ENCODE measurements around the gene MCM3AP. TPM values are rescaled to one million over a fixed set of nuclear protein-coding genes. Genes with fewer than 3 reads are reported as not detected.

The MCM3AP gene
- total and polyA plus RNA-seq, 2 experiments from 2014 or later = 35.4 to 64.8 TPM

- no peak for DNase-seq (ENCODE audit: low spot score)
- Histone ChIP-seq H3K9me2 (replicated peaks; ENCODE audit: insufficient read depth) (no peaks in the 10 kb centered on the region), H3K79me2 (peaks cover 2% of the 10 kb centered on the region), H3K27me3 (no peaks in the 10 kb centered on the region), H3K4me2 (no peak overlapping the region), H3K36me3 (replicated peaks; ENCODE audit: insufficient read depth, low read depth) (no peaks in the 10 kb centered on the region), H3K4me3 (no peak overlapping the region), H3K4me1 (ENCODE audit: insufficient read depth) (no peaks in the 10 kb centered on the region), H4K20me1 (ENCODE audit: insufficient read depth, poor library complexity, severe bottlenecking) (no peaks in the 10 kb centered on the region), H2AFZ (no peak overlapping the region), H3K9me3 (ENCODE audit: low read depth) (no peaks in the 10 kb centered on the region), H3K27ac (no peak overlapping the region)
- TF ChIP-seq EZH2phosphoT487 (IDR thresholded peaks at IDR 0.05; ENCODE audit: low read depth, severe bottlenecking, unreplicated experiment) (no peak), CTCF (IDR thresholded peaks at IDR 0.05; ENCODE audit: poor library complexity) (no peak), EZH2 (IDR thresholded peaks at IDR 0.05; ENCODE audit: borderline replicate concordance) (no peak)
- WGBS (ENCODE audit: low lambda C conversion rate, missing lambda C conversion rate) = 98% methylated on average over 16 of the region's 16 CpGs
Observed at GRCh38 chr21:46205766-46206162, 79.6 kb downstream of the MCM3AP start.

GRCh38 chr21:46205166-46205565, 80.2 kb downstream of the MCM3AP start:
- Histone ChIP-seq H4K20me1 (ENCODE audit: insufficient read depth, poor library complexity, severe bottlenecking) (no peaks in the 10 kb centered on the region), H3K9me3 (ENCODE audit: low read depth) (no peaks in the 10 kb centered on the region), H3K27me3 (no peaks in the 10 kb centered on the region), H3K36me3 (replicated peaks; ENCODE audit: insufficient read depth, low read depth) (no peaks in the 10 kb centered on the region), H3K27ac (no peak overlapping the region), H2AFZ (no peak overlapping the region), H3K9me2 (replicated peaks; ENCODE audit: insufficient read depth) (no peaks in the 10 kb centered on the region), H3K4me2 (no peak overlapping the region), H3K4me1 (ENCODE audit: insufficient read depth) (no peaks in the 10 kb centered on the region), H3K4me3 (no peak overlapping the region), H3K79me2 (peaks cover 2% of the 10 kb centered on the region)
- DNase-seq (ENCODE audit: low spot score) = no peak
- WGBS (ENCODE audit: low lambda C conversion rate, missing lambda C conversion rate) = 95% methylated on average over 18 of the region's 18 CpGs
- TF ChIP-seq CTCF (IDR thresholded peaks at IDR 0.05; ENCODE audit: poor library complexity) = no peak
- TF ChIP-seq EZH2phosphoT487 (IDR thresholded peaks at IDR 0.05; ENCODE audit: low read depth, severe bottlenecking, unreplicated experiment) = no peak
- no peak for TF ChIP-seq EZH2 (IDR thresholded peaks at IDR 0.05; ENCODE audit: borderline replicate concordance)

DNA sequence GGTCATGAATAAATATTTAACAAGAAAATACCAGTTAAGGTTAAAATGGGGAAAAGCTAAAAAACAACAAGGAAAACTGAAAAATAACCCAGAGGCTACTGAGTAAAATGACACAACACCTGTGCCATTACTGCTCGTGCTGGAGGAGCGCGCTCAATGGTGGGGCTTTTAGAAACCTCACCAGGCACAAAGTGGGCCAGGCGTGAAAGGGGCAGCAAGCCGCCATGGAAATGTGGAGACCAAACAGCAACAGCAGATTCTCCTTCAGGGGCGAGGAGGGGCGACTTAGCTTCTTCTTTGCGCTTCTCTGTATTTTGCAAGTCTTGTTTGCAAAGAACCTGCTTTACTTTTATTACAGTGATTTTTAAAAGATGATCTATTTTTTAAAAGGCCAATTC, 82.2 kb downstream of the MCM3AP start:
- Histone ChIP-seq H3K9me3 (ENCODE audit: low read depth) (no peaks in the 10 kb centered on the region), H3K4me2 (no peak overlapping the region), H4K20me1 (ENCODE audit: insufficient read depth, poor library complexity, severe bottlenecking) (no peaks in the 10 kb centered on the region), H3K27ac (no peak overlapping the region), H3K79me2 (peaks cover 2% of the 10 kb centered on the region), H3K4me1 (ENCODE audit: insufficient read depth) (no peaks in the 10 kb centered on the region), H3K36me3 (replicated peaks; ENCODE audit: insufficient read depth, low read depth) (no peaks in the 10 kb centered on the region), H3K27me3 (no peaks in the 10 kb centered on the region), H2AFZ (no peak overlapping the region), H3K4me3 (no peak overlapping the region), H3K9me2 (replicated peaks; ENCODE audit: insufficient read depth) (no peaks in the 10 kb centered on the region)
- WGBS (ENCODE audit: low lambda C conversion rate, missing lambda C conversion rate) = 97% methylated on average over 8 of the region's 8 CpGs
- no peak for DNase-seq (ENCODE audit: low spot score)
- TF ChIP-seq EZH2phosphoT487 (IDR thresholded peaks at IDR 0.05; ENCODE audit: low read depth, severe bottlenecking, unreplicated experiment) (no peak), CTCF (IDR thresholded peaks at IDR 0.05; ENCODE audit: poor library complexity) (no peak), EZH2 (IDR thresholded peaks at IDR 0.05; ENCODE audit: borderline replicate concordance) (no peak)

Measured in hepatocyte (in vitro differentiated cells).